ENCODE measurements around the gene THRB.
"Not testable (repeated sequence)": the region's sequence is repeated elsewhere in the genome, so short reads cannot be mapped to it uniquely, and the experiment has no call there.

The THRB gene

GRCh38 chr3:24432989-24433388 is 61.7 kb downstream of the THRB start:
- H3K79me2 ChIP-seq (ENCODE audit: insufficient read depth, low read length) = no peaks in the 10 kb centered on the region
- H3K9ac ChIP-seq (ENCODE audit: low read length) = no peak overlapping the region
- TF ChIP-seq CTCF (IDR thresholded peaks at IDR 0.05; ENCODE audit: low read length) = no peak
- no peak for TF ChIP-seq EZH2 (IDR thresholded peaks at IDR 0.05; ENCODE audit: borderline replicate concordance, low read length)
- no peaks in the 10 kb centered on the region for H3K9me3 ChIP-seq (ENCODE audit: low read length)
- no peak overlapping the region for H3K27ac ChIP-seq (ENCODE audit: low read depth, low read length, poor library complexity, severe bottlenecking)
- no peak overlapping the region for H2AFZ ChIP-seq (ENCODE audit: low read length)
- H3F3A ChIP-seq (ENCODE audit: insufficient read depth, low read length) = no peaks in the 10 kb centered on the region
- no peak overlapping the region for H3K4me2 ChIP-seq (ENCODE audit: low read length)
- no peaks in the 10 kb centered on the region for H3K4me1 ChIP-seq (ENCODE audit: insufficient read depth, low read length, severe bottlenecking)
- H3K9me2 ChIP-seq (ENCODE audit: low read depth, low read length) = no peaks in the 10 kb centered on the region
- no peaks in the 10 kb centered on the region for H4K20me1 ChIP-seq (ENCODE audit: insufficient read depth, low read length)
- no peaks in the 10 kb centered on the region for H3K27me3 ChIP-seq (ENCODE audit: insufficient read depth, low read length)
- H3K4me3 ChIP-seq (ENCODE audit: low read depth, low read length, poor library complexity, severe bottlenecking) = no peak overlapping the region
- H3K36me3 ChIP-seq (ENCODE audit: insufficient read depth, low read length) = no peaks in the 10 kb centered on the region

GRCh38 chr3:24428481-24428880 is 66.2 kb downstream of the THRB start:
- Histone ChIP-seq H3K27ac (ENCODE audit: low read depth, low read length, poor library complexity, severe bottlenecking) (no peak overlapping the region), H3K79me2 (ENCODE audit: insufficient read depth, low read length) (no peaks in the 10 kb centered on the region), H3F3A (ENCODE audit: insufficient read depth, low read length) (no peaks in the 10 kb centered on the region), H3K4me3 (ENCODE audit: low read depth, low read length, poor library complexity, severe bottlenecking) (no peak overlapping the region), H3K9me3 (ENCODE audit: low read length) (no peaks in the 10 kb centered on the region), H3K36me3 (ENCODE audit: insufficient read depth, low read length) (no peaks in the 10 kb centered on the region), H4K20me1 (ENCODE audit: insufficient read depth, low read length) (no peaks in the 10 kb centered on the region), H3K9ac (ENCODE audit: low read length) (no peak overlapping the region), H3K4me1 (ENCODE audit: insufficient read depth, low read length, severe bottlenecking) (no peaks in the 10 kb centered on the region), H3K4me2 (ENCODE audit: low read length) (no peak overlapping the region), H3K9me2 (ENCODE audit: low read depth, low read length) (no peaks in the 10 kb centered on the region), H2AFZ (ENCODE audit: low read length) (no peak overlapping the region), H3K27me3 (ENCODE audit: insufficient read depth, low read length) (no peaks in the 10 kb centered on the region)
- TF ChIP-seq CTCF (IDR thresholded peaks at IDR 0.05; ENCODE audit: low read length) (no peak), EZH2 (IDR thresholded peaks at IDR 0.05; ENCODE audit: borderline replicate concordance, low read length) (no peak)

- H3K27me3 ChIP-seq (ENCODE audit: insufficient read depth, low read length) = no peaks in the 10 kb centered on the region
These were observed 67.8 kb downstream of the THRB start for GRCh38 chr3:24426896-24427295.

GRCh38 chr3:24420829-24421228 is 73.8 kb downstream of the THRB start:
- H3K27me3 ChIP-seq (ENCODE audit: insufficient read depth, low read length); H3K27ac ChIP-seq (ENCODE audit: low read depth, low read length, poor library complexity, severe bottlenecking); H3K9me2 ChIP-seq (ENCODE audit: low read depth, low read length); H3K4me3 ChIP-seq (ENCODE audit: low read depth, low read length, poor library complexity, severe bottlenecking); H4K20me1 ChIP-seq (ENCODE audit: insufficient read depth, low read length); H3F3A ChIP-seq (ENCODE audit: insufficient read depth, low read length); H3K9ac ChIP-seq (ENCODE audit: low read length); H3K4me2 ChIP-seq (ENCODE audit: low read length); H3K36me3 ChIP-seq (ENCODE audit: insufficient read depth, low read length); H3K4me1 ChIP-seq (ENCODE audit: insufficient read depth, low read length, severe bottlenecking); H3K9me3 ChIP-seq (ENCODE audit: low read length); H3K79me2 ChIP-seq (ENCODE audit: insufficient read depth, low read length); H2AFZ ChIP-seq (ENCODE audit: low read length): not testable (repeated sequence)

More at GRCh38 chr3:24426896-24427295, 67.8 kb downstream of the THRB start:
- Histone ChIP-seq H3K27ac (ENCODE audit: low read depth, low read length, poor library complexity, severe bottlenecking) (no peak overlapping the region), H3K9me3 (ENCODE audit: low read length) (no peaks in the 10 kb centered on the region), H3K9ac (ENCODE audit: low read length) (no peak overlapping the region), H3K4me1 (ENCODE audit: insufficient read depth, low read length, severe bottlenecking) (no peaks in the 10 kb centered on the region), H4K20me1 (ENCODE audit: insufficient read depth, low read length) (no peaks in the 10 kb centered on the region), H3K4me2 (ENCODE audit: low read length) (no peak overlapping the region), H3K4me3 (ENCODE audit: low read depth, low read length, poor library complexity, severe bottlenecking) (no peak overlapping the region), H3K79me2 (ENCODE audit: insufficient read depth, low read length) (no peaks in the 10 kb centered on the region), H3K9me2 (ENCODE audit: low read depth, low read length) (no peaks in the 10 kb centered on the region), H3K36me3 (ENCODE audit: insufficient read depth, low read length) (no peaks in the 10 kb centered on the region), H2AFZ (ENCODE audit: low read length) (no peak overlapping the region), H3F3A (ENCODE audit: insufficient read depth, low read length) (no peaks in the 10 kb centered on the region)
- TF ChIP-seq EZH2 (IDR thresholded peaks at IDR 0.05; ENCODE audit: borderline replicate concordance, low read length) (no peak), CTCF (IDR thresholded peaks at IDR 0.05; ENCODE audit: low read length) (no peak)
